ENCODE results near the gene MAPK13.

DNA sequence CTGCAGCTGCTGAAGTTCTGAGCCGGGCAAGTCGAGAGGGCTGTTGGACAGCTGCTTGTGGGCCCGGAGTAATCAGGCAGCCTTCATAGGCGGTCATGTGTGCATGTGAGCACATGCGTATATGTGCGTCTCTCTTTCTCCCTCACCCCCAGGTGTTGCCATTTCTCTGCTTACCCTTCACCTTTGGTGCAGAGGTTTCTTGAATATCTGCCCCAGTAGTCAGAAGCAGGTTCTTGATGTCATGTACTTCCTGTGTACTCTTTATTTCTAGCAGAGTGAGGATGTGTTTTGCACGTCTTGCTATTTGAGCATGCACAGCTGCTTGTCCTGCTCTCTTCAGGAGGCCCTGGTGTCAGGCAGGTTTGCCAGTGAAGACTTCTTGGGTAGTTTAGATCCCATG, 21.2 kb upstream of the MAPK13 start:
- TF ChIP-seq ZNF565 (CRISPR knock-in tag; conservative IDR thresholded peaks at IDR 0.05; ENCODE audit: low read depth) (no peak), PPARA (CRISPR knock-in tag; IDR thresholded peaks at IDR 0.05; ENCODE audit: borderline replicate concordance) (no peak), OSR1 (CRISPR knock-in tag; IDR thresholded peaks at IDR 0.05) (no peak), ZFP3 (CRISPR knock-in tag; IDR thresholded peaks at IDR 0.05) (no peak), ZFP30 (CRISPR knock-in tag; IDR thresholded peaks at IDR 0.05) (no peak), PATZ1 (CRISPR knock-in tag; IDR thresholded peaks at IDR 0.05; ENCODE audit: borderline replicate concordance) (no peak), ISL1 (CRISPR knock-in tag; IDR thresholded peaks at IDR 0.05) (no peak), ESRRG (CRISPR knock-in tag; IDR thresholded peaks at IDR 0.05) (no peak), BACH2 (CRISPR knock-in tag; IDR thresholded peaks at IDR 0.05; ENCODE audit: borderline replicate concordance) (no peak), RARB (CRISPR knock-in tag; IDR thresholded peaks at IDR 0.05) (no peak), ZC3H10 (CRISPR knock-in tag; IDR thresholded peaks at IDR 0.05) (no peak)
- TF ChIP-seq, protein P1, sequence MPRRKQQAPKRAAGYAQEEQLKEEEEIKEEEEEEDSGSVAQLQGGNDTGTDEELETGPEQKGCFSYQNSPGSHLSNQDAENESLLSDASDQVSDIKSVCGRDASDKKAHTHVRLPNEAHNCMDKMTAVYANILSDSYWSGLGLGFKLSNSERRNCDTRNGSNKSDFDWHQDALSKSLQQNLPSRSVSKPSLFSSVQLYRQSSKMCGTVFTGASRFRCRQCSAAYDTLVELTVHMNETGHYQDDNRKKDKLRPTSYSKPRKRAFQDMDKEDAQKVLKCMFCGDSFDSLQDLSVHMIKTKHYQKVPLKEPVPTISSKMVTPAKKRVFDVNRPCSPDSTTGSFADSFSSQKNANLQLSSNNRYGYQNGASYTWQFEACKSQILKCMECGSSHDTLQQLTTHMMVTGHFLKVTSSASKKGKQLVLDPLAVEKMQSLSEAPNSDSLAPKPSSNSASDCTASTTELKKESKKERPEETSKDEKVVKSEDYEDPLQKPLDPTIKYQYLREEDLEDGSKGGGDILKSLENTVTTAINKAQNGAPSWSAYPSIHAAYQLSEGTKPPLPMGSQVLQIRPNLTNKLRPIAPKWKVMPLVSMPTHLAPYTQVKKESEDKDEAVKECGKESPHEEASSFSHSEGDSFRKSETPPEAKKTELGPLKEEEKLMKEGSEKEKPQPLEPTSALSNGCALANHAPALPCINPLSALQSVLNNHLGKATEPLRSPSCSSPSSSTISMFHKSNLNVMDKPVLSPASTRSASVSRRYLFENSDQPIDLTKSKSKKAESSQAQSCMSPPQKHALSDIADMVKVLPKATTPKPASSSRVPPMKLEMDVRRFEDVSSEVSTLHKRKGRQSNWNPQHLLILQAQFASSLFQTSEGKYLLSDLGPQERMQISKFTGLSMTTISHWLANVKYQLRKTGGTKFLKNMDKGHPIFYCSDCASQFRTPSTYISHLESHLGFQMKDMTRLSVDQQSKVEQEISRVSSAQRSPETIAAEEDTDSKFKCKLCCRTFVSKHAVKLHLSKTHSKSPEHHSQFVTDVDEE (CRISPR knock-in tag; IDR thresholded peaks at IDR 0.05), result no peak

Data from SK-N-SH treated with all-trans-retinoic acid at 6 μM for 48 hours (cell line).